Fibroblast of lung (primary cell): Measurements from ENCODE around the gene F13A1. TPM values are rescaled to one million over a fixed set of nuclear protein-coding genes. Genes with fewer than 3 reads are reported as not detected.
A peak's percentile ranks its signal among the peaks of the same experiment; 100 is the strongest.

Source experiments
- DNase-seq, 2 donors: peaks; one replicate each; pipeline versions ENCODE4 v3.0.0 to v3.0.0-alpha.2; 2010; ENCODE audit warnings: low read depth in 2 of 2
- H2AFZ ChIP-seq: 2 replicates; pipeline ENCODE4 v1.5.1; 2012; ENCODE audit warnings: low read length, control low read depth, inconsistent platforms
- H3K27ac ChIP-seq: 2 replicates; pipeline ENCODE4 v1.5.1; 2011; ENCODE audit warnings: low read length, control low read depth; ENCODE audit not compliant: insufficient read depth
- H3K27me3 ChIP-seq: 2 replicates; pipeline ENCODE4 v1.5.1; 2011; ENCODE audit warnings: mild to moderate bottlenecking, low read length; ENCODE audit not compliant: control insufficient read depth, insufficient read depth
- H3K36me3 ChIP-seq: 2 replicates; pipeline ENCODE4 v1.5.1; 2011; ENCODE audit warnings: low read length; ENCODE audit not compliant: control insufficient read depth, insufficient read depth
- H3K4me1 ChIP-seq: 2 replicates; pipeline ENCODE4 v1.5.1; 2011; ENCODE audit warnings: low read length; ENCODE audit not compliant: control insufficient read depth, insufficient read depth; ENCODE audit errors: extremely low read depth
- H3K4me2 ChIP-seq: 2 replicates; pipeline ENCODE4 v1.5.1; 2011; ENCODE audit warnings: low read length, control low read depth; ENCODE audit not compliant: insufficient read depth; ENCODE audit errors: extremely low read depth
- H3K4me3 ChIP-seq, 4 experiments: fragments of 200-600 bp in 1 of 4; sonication (generic) in 1 of 4; replicated peaks in 1 of 4; 2 replicates each; pipeline ENCODE4 v1.5.1; 2011 to 2016; ENCODE audit warnings: low read length in 4 of 4, low read depth in 3 of 4, mild to moderate bottlenecking in 3 of 4, control low read depth in 2 of 4, inconsistent platforms in 1 of 4, mixed read lengths in 1 of 4; ENCODE audit not compliant: insufficient read depth in 1 of 4; ENCODE audit errors: control extremely low read depth in 1 of 4
- H3K79me2 ChIP-seq: 2 replicates; pipeline ENCODE4 v1.5.1; 2012; ENCODE audit warnings: mild to moderate bottlenecking, low read length, inconsistent platforms; ENCODE audit not compliant: control insufficient read depth, insufficient read depth
- H3K9ac ChIP-seq: 2 replicates; pipeline ENCODE4 v1.5.1; 2011; ENCODE audit warnings: mild to moderate bottlenecking, low read length, control low read depth; ENCODE audit not compliant: insufficient read depth
- H3K9me3 ChIP-seq: 2 replicates; pipeline ENCODE4 v1.5.1; 2012; ENCODE audit warnings: low read depth, low read length; ENCODE audit not compliant: control insufficient read depth, insufficient read depth
- H4K20me1 ChIP-seq: 2 replicates; pipeline ENCODE4 v1.5.1; 2011; ENCODE audit warnings: low read length; ENCODE audit not compliant: control insufficient read depth, insufficient read depth; ENCODE audit errors: extremely low read depth
- CTCF ChIP-seq, 2 donors: IDR thresholded peaks in 1 of 2; conservative IDR thresholded peaks in 1 of 2; 1 replicate in 1 of 2; 2 replicates in 1 of 2; pipeline ENCODE4 v1.5.1; 2011 to 2012; ENCODE audit warnings: low read length in 2 of 2, control low read depth in 1 of 2, inconsistent platforms in 1 of 2, low read depth in 1 of 2, mild to moderate bottlenecking in 1 of 2
- EZH2 ChIP-seq: IDR thresholded peaks from 2 replicates; pipeline ENCODE4 v1.5.1; 2012; ENCODE audit warnings: low read length, control low read depth, mild to moderate bottlenecking; ENCODE audit errors: missing control alignments
- polyA plus RNA-seq, 2 donors: library from polyadenylated mRNA; depleted of rRNA in 1 of 2; stranded (reverse) in 1 of 2; unstranded in 1 of 2; fragments of >200 nt; gene quantifications; 2 replicates each; pipeline ENCODE4 v1.2.1, GENCODE V29; 2011 to 2012; ENCODE audit warnings: missing spikeins in 1 of 2
- total RNA-seq: library from RNA; depleted of rRNA; stranded (reverse); fragments of >200 nt; gene quantifications from 2 replicates; pipeline ENCODE4 v1.2.1, GENCODE V29; 2014

Gene F13A1
- total and polyA plus RNA-seq, 2 donors (not counting 1 experiment from before 2014, with no cell fraction given): not detected

GRCh38 chr6:6328451-6328850, 8.0 kb upstream of the F13A1 start:
- H4K20me1 ChIP-seq: no peaks in the 10 kb centered on the region
- no peak overlapping the region for H3K4me2 ChIP-seq
- H3K9ac ChIP-seq: no peak overlapping the region
- H3K4me3 ChIP-seq: no peak overlapping the region
- no peaks in the 10 kb centered on the region for H3K4me1 ChIP-seq
- no peak overlapping the region for H2AFZ ChIP-seq
- no peak for TF ChIP-seq CTCF (conservative IDR thresholded peaks at IDR 0.05 in 1 of 2, IDR thresholded peaks at IDR 0.05 in 1 of 2; ENCODE audit: low read depth in 1 of 2, low read length in 2 of 2)
- no peak for TF ChIP-seq EZH2
- DNase-seq: no peak
- no peaks in the 10 kb centered on the region for H3K79me2 ChIP-seq
- H3K9me3 ChIP-seq: no peaks in the 10 kb centered on the region
- H3K27ac ChIP-seq: no peak overlapping the region
- H3K36me3 ChIP-seq: no peaks in the 10 kb centered on the region
- no peaks in the 10 kb centered on the region for H3K27me3 ChIP-seq

GRCh38 chr6:6323352-6323751, 2.9 kb upstream of the F13A1 start:
- no peak for DNase-seq
- H3K27ac ChIP-seq: no peak overlapping the region
- H3K79me2 ChIP-seq: no peaks in the 10 kb centered on the region
- H3K36me3 ChIP-seq: no peaks in the 10 kb centered on the region
- no peak overlapping the region for H3K4me3 ChIP-seq
- no peak overlapping the region for H3K9ac ChIP-seq
- no peaks in the 10 kb centered on the region for H3K9me3 ChIP-seq
- H4K20me1 ChIP-seq: no peaks in the 10 kb centered on the region
- no peaks in the 10 kb centered on the region for H3K4me1 ChIP-seq
- H2AFZ ChIP-seq: no peak overlapping the region
- H3K27me3 ChIP-seq: peaks cover 3% of the 10 kb centered on the region
- no peak overlapping the region for H3K4me2 ChIP-seq
- TF ChIP-seq CTCF (conservative IDR thresholded peaks at IDR 0.05 in 1 of 2, IDR thresholded peaks at IDR 0.05 in 1 of 2; ENCODE audit: low read depth in 1 of 2, low read length in 2 of 2): no peak
- TF ChIP-seq EZH2: no peak

GRCh38 chr6:6320901-6321300, 439 bp upstream of the F13A1 start:
- no peak overlapping the region for H3K27ac ChIP-seq
- no peak overlapping the region for H3K9ac ChIP-seq
- no peak for TF ChIP-seq CTCF (conservative IDR thresholded peaks at IDR 0.05 in 1 of 2, IDR thresholded peaks at IDR 0.05 in 1 of 2; ENCODE audit: low read depth in 1 of 2, low read length in 2 of 2)
- H4K20me1 ChIP-seq: no peaks in the 10 kb centered on the region
- no peaks in the 10 kb centered on the region for H3K79me2 ChIP-seq
- H3K27me3 ChIP-seq: peaks cover 3% of the 10 kb centered on the region
- H3K4me3 ChIP-seq: no peak overlapping the region
- no peaks in the 10 kb centered on the region for H3K36me3 ChIP-seq
- DNase-seq: peak in 1 of 2 donors; percentile 2
- no peak overlapping the region for H3K4me2 ChIP-seq
- H3K9me3 ChIP-seq: no peaks in the 10 kb centered on the region
- no peak overlapping the region for H2AFZ ChIP-seq
- no peaks in the 10 kb centered on the region for H3K4me1 ChIP-seq
